ENCODE results near the gene ENOX1. TPM values are rescaled to one million over a fixed set of nuclear protein-coding genes. Genes with fewer than 3 reads are reported as not detected.

ENOX1 gene
- polyA plus RNA-seq, 2 of the 4 experiments (the other 2 are of a cell fraction): 0.28 to 0.41 TPM

DNA sequence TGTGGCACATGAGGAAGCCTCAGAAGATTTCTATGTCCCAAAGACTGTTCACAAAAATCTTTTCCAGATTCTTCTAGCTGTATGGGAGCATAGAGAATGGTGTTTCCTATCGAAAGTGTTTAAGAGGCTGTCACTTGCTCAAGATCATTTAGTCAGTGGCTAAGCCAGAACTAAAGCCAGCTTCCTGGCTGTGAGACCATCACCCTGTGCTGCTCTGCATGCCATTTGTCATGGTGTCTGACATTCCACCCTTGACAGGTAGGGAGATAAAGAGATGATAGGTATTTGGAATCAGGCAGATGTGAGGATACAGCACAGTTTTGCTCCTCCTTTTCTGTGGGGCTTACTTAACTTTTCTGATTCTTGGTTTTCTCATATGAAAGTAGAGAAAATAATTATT, 586.0 kb downstream of the ENOX1 start:
- DNase-seq (ENCODE audit: low read depth in 1 of 2, low spot score in 1 of 2): no peak
- Histone ChIP-seq H3K4me1 (no peaks in the 10 kb centered on the region), H3K27ac (no peak overlapping the region), H3K4me2 (no peak overlapping the region), H3K4me3 (no peak overlapping the region), H3K9me3 (no peaks in the 10 kb centered on the region)
- WGBS (ENCODE audit: missing lambda C conversion rate): 38% methylated on average over 1 of the region's 1 CpG
- no peak for FAIRE-seq
- ATAC-seq: no peak
- ChIA-PET POLR2A (no interaction called here), CTCF (no interaction called here)
- TF ChIP-seq SMC3 (IDR thresholded peaks at IDR 0.05) (no peak), CHD4 (IDR thresholded peaks at IDR 0.05; ENCODE audit: borderline replicate concordance) (no peak), GATA3 (IDR thresholded peaks at IDR 0.05; ENCODE audit: borderline replicate concordance) (no peak), RAD21 (conservative IDR thresholded peaks at IDR 0.05 in 1 of 2, IDR thresholded peaks at IDR 0.05 in 1 of 2) (no peak), JUNB (IDR thresholded peaks at IDR 0.05) (no peak), RARB (CRISPR knock-in tag; IDR thresholded peaks at IDR 0.05) (no peak), CHD2 (IDR thresholded peaks at IDR 0.05; ENCODE audit: low read length, partially characterized antibody) (no peak), KDM5A (IDR thresholded peaks at IDR 0.05) (no peak), BHLHE40 (IDR thresholded peaks at IDR 0.05; ENCODE audit: low read depth, low read length) (no peak), FOSL2 (IDR thresholded peaks at IDR 0.05) (no peak), FOSL2 (CRISPR knock-in tag; IDR thresholded peaks at IDR 0.05) (no peak), NFE2L2 (conservative IDR thresholded peaks at IDR 0.05; ENCODE audit: low read length) (no peak), FOSB (CRISPR knock-in tag; IDR thresholded peaks at IDR 0.05) (no peak), ZNF302 (CRISPR knock-in tag; IDR thresholded peaks at IDR 0.05) (no peak), JUN (IDR thresholded peaks at IDR 0.05) (no peak), ZFP36 (IDR thresholded peaks at IDR 0.05; ENCODE audit: borderline replicate concordance, partially characterized antibody) (no peak)
- TF ChIP-seq, protein P1, sequence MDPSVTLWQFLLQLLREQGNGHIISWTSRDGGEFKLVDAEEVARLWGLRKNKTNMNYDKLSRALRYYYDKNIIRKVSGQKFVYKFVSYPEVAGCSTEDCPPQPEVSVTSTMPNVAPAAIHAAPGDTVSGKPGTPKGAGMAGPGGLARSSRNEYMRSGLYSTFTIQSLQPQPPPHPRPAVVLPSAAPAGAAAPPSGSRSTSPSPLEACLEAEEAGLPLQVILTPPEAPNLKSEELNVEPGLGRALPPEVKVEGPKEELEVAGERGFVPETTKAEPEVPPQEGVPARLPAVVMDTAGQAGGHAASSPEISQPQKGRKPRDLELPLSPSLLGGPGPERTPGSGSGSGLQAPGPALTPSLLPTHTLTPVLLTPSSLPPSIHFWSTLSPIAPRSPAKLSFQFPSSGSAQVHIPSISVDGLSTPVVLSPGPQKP (IDR thresholded peaks at IDR 0.05; ENCODE audit: low read depth, low read length): no peak
- TF ChIP-seq, protein P2, sequence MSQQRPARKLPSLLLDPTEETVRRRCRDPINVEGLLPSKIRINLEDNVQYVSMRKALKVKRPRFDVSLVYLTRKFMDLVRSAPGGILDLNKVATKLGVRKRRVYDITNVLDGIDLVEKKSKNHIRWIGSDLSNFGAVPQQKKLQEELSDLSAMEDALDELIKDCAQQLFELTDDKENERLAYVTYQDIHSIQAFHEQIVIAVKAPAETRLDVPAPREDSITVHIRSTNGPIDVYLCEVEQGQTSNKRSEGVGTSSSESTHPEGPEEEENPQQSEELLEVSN (IDR thresholded peaks at IDR 0.05; ENCODE audit: borderline replicate concordance, low read depth): no peak
- TF ChIP-seq, protein P3, sequence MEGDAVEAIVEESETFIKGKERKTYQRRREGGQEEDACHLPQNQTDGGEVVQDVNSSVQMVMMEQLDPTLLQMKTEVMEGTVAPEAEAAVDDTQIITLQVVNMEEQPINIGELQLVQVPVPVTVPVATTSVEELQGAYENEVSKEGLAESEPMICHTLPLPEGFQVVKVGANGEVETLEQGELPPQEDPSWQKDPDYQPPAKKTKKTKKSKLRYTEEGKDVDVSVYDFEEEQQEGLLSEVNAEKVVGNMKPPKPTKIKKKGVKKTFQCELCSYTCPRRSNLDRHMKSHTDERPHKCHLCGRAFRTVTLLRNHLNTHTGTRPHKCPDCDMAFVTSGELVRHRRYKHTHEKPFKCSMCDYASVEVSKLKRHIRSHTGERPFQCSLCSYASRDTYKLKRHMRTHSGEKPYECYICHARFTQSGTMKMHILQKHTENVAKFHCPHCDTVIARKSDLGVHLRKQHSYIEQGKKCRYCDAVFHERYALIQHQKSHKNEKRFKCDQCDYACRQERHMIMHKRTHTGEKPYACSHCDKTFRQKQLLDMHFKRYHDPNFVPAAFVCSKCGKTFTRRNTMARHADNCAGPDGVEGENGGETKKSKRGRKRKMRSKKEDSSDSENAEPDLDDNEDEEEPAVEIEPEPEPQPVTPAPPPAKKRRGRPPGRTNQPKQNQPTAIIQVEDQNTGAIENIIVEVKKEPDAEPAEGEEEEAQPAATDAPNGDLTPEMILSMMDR (IDR thresholded peaks at IDR 0.05): no peak
- TF ChIP-seq, protein P4, sequence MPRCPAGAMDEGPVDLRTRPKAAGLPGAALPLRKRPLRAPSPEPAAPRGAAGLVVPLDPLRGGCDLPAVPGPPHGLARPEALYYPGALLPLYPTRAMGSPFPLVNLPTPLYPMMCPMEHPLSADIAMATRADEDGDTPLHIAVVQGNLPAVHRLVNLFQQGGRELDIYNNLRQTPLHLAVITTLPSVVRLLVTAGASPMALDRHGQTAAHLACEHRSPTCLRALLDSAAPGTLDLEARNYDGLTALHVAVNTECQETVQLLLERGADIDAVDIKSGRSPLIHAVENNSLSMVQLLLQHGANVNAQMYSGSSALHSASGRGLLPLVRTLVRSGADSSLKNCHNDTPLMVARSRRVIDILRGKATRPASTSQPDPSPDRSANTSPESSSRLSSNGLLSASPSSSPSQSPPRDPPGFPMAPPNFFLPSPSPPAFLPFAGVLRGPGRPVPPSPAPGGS (IDR thresholded peaks at IDR 0.05): no peak
- TF ChIP-seq, protein P5, sequence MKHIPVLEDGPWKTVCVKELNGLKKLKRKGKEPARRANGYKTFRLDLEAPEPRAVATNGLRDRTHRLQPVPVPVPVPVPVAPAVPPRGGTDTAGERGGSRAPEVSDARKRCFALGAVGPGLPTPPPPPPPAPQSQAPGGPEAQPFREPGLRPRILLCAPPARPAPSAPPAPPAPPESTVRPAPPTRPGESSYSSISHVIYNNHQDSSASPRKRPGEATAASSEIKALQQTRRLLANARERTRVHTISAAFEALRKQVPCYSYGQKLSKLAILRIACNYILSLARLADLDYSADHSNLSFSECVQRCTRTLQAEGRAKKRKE (CRISPR knock-in tag; IDR thresholded peaks at IDR 0.05; ENCODE audit: low read depth): no peak

DNA sequence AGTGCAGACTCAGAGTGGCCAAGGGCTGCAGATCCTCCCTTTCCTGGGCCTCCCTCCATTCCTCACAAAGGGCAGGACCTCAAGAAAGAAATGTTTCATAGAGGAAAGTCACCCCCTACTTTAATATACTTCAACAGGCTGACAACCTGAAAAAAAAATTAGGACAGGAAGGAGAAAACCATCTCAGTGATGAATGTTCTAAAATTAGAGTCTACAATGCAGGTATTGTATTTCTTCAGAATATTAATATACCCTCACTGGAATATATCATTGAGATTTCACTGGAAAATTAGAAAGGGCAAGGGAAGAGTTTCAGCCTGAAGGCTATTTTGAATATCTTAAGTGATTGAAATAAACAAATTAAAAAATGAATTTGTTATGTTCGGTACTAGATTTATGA, 586.5 kb downstream of the ENOX1 start:
- ATAC-seq (no peak), DNase-seq (ENCODE audit: low read depth in 1 of 2, low spot score in 1 of 2) (no peak), FAIRE-seq (no peak)
- H3K9me3 ChIP-seq: no peaks in the 10 kb centered on the region
- 93% methylated on average over 1 of the region's 1 CpG for WGBS (ENCODE audit: missing lambda C conversion rate)
- H3K4me3 ChIP-seq: no peak overlapping the region
- no peak overlapping the region for H3K4me2 ChIP-seq
- TF ChIP-seq, protein P1 (IDR thresholded peaks at IDR 0.05; ENCODE audit: low read depth, low read length): no peak
- TF ChIP-seq HOXA7 (CRISPR knock-in tag; IDR thresholded peaks at IDR 0.05) (no peak), POLR2A (IDR thresholded peaks at IDR 0.05; ENCODE audit: low read length) (no peak), BHLHE40 (IDR thresholded peaks at IDR 0.05; ENCODE audit: low read depth, low read length) (no peak), TFCP2L1 (CRISPR knock-in tag; IDR thresholded peaks at IDR 0.05) (no peak), RCOR1 (IDR thresholded peaks at IDR 0.05; ENCODE audit: low read depth, low read length) (no peak), RNF2 (IDR thresholded peaks at IDR 0.05; ENCODE audit: borderline replicate concordance, low read depth) (no peak), EHF (CRISPR knock-in tag; IDR thresholded peaks at IDR 0.05) (no peak), ZSCAN20 (CRISPR knock-in tag; IDR thresholded peaks at IDR 0.05) (no peak)
- TF ChIP-seq, protein P5 (CRISPR knock-in tag; IDR thresholded peaks at IDR 0.05; ENCODE audit: low read depth): no peak
- POLR2A ChIA-PET: no interaction called here
- CTCF ChIA-PET: no interaction called here
- H3K4me1 ChIP-seq: no peaks in the 10 kb centered on the region
- no peak overlapping the region for H3K27ac ChIP-seq
